HCT116 (cell line): ENCODE data around the gene NFASC. TPM values are rescaled to one million over a fixed set of nuclear protein-coding genes. Genes with fewer than 3 reads are reported as not detected.

ENCODE experiments used
- ATAC-seq: fragments of 200-7000 bp; cut with Tn5 transposase; 2 replicates; pipeline ENCODE4 v1.9.1; 2020; ENCODE audit warnings: mild to moderate bottlenecking, moderate library complexity
- BruUV-seq: library from RNA; stranded (reverse); fragments of 400-500 nt; replicated peaks from 2 replicates; lab custom pipeline; 2021; lab: Mats Ljungman, UMichigan
- CTCF ChIA-PET: fragments of 300-600 bp; sonication (Branson Sonifier 250); formaldehyde crosslinking; loops from one replicate; lab custom pipeline; 2021; ENCODE audit warnings: antibody characterized with exemption; lab: Charles Lee
- POLR2A ChIA-PET: fragments of 300-600, 350-600 bp; sonication (Branson Sonifier 250); formaldehyde crosslinking; loops from one replicate; lab custom pipeline; 2021; ENCODE audit warnings: antibody characterized with exemption; lab: Charles Lee
- RAD21 ChIA-PET, 2 experiments: fragments of 300-600 bp; sonication (Branson Sonifier 250); formaldehyde crosslinking; loops; one replicate each; lab custom pipeline; 2023; ENCODE audit warnings: low total read pairs in 2 of 2; ENCODE audit not compliant: uncharacterized antibody in 2 of 2, unreplicated experiment in 2 of 2, low non-redundant PET in 1 of 2; lab: Charles Lee
- DNase-seq: peaks from one replicate; pipeline ENCODE4 v3.0.0-alpha.2; 2010; ENCODE audit warnings: low read depth, low spot score
- H2AFZ ChIP-seq: fragments of 200-600 bp; shearing (Covaris generic), sonication (generic); 2 replicates; pipeline ENCODE4 v1.6.1; 2017; ENCODE audit warnings: low read depth, mixed run types, mixed read lengths, antibody characterized with exemption, low read length; ENCODE audit not compliant: poor library complexity, severe bottlenecking
- H3K27ac ChIP-seq: 2 replicates; pipeline ENCODE4 v1.5.1; 2012; ENCODE audit warnings: low read depth, low read length
- H3K27me3 ChIP-seq: fragments of 200-600 bp; sonication (generic); 2 replicates; pipeline ENCODE4 v1.6.1; 2016; ENCODE audit warnings: mixed run types, low read length, mixed read lengths; ENCODE audit not compliant: insufficient read depth
- H3K36me3 ChIP-seq, 2 experiments: fragments of 200-500 bp in 1 of 2; fragments of 200-600 bp in 1 of 2; sonication (Bioruptor generic) in 1 of 2; sonication (generic) in 1 of 2; 2 replicates each; pipeline versions ENCODE4 v1.5.1 to v1.6.1; 2014 to 2016; ENCODE audit warnings: low read length in 2 of 2, inconsistent platforms in 1 of 2, mixed read lengths in 1 of 2, mixed run types in 1 of 2; ENCODE audit not compliant: insufficient read depth in 2 of 2, control insufficient read depth in 1 of 2
- H3K4me1 ChIP-seq, 2 experiments: fragments of 200-600 bp in 1 of 2; sonication (generic) in 1 of 2; 2 replicates each; pipeline versions ENCODE4 v1.5.1 to v1.6.1; 2012 to 2017; ENCODE audit warnings: low read length in 2 of 2, inconsistent platforms in 1 of 2, mild to moderate bottlenecking in 1 of 2, mixed read lengths in 1 of 2, mixed run types in 1 of 2, moderate library complexity in 1 of 2; ENCODE audit not compliant: insufficient read depth in 2 of 2, control insufficient read depth in 1 of 2
- H3K4me2 ChIP-seq: fragments of 200-600 bp; sonication (generic); 2 replicates; pipeline ENCODE4 v1.6.1; 2017; ENCODE audit warnings: mixed run types, low read length, mixed read lengths
- H3K4me3 ChIP-seq, 2 experiments: fragments of 200-600 bp in 1 of 2; sonication (generic) in 1 of 2; replicated peaks in 1 of 2; 2 replicates each; pipeline ENCODE4 v1.5.1; 2011 to 2016; ENCODE audit warnings: low read length in 2 of 2, control low read depth in 1 of 2, low read depth in 1 of 2, mild to moderate bottlenecking in 1 of 2, mixed read lengths in 1 of 2, mixed run types in 1 of 2
- H3K79me2 ChIP-seq: fragments of 200-600 bp; sonication (generic); 2 replicates; pipeline ENCODE4 v1.6.1; 2017; ENCODE audit warnings: mild to moderate bottlenecking, mixed run types, low read length, moderate library complexity, mixed read lengths; ENCODE audit not compliant: insufficient read depth
- H3K9ac ChIP-seq: fragments of 200-600 bp; sonication (generic); 2 replicates; pipeline ENCODE4 v1.6.1; 2016; ENCODE audit warnings: low read length, mixed read lengths
- H3K9me2 ChIP-seq: fragments of 200-600 bp; sonication (generic), shearing (Covaris generic); 2 replicates; pipeline ENCODE4 v1.6.1; 2017; ENCODE audit warnings: mixed run types, mild to moderate bottlenecking, moderate library complexity; ENCODE audit not compliant: insufficient read depth
- H3K9me3 ChIP-seq, 2 experiments: fragments of 200-500 bp in 1 of 2; fragments of 200-600 bp in 1 of 2; sonication (Bioruptor generic) in 1 of 2; sonication (generic) in 1 of 2; 2 replicates each; pipeline ENCODE4 v1.6.1; 2014 to 2017; ENCODE audit warnings: low read length in 2 of 2, mixed read lengths in 2 of 2, inconsistent platforms in 1 of 2, low read depth in 1 of 2, mild to moderate bottlenecking in 1 of 2, mixed run types in 1 of 2, moderate library complexity in 1 of 2; ENCODE audit not compliant: control insufficient read depth in 1 of 2, insufficient read depth in 1 of 2
- H4K20me1 ChIP-seq: fragments of 200-600 bp; sonication (generic), shearing (Covaris generic); 2 replicates; pipeline ENCODE4 v1.6.1; 2017; ENCODE audit warnings: mixed run types, mild to moderate bottlenecking, moderate library complexity; ENCODE audit not compliant: insufficient read depth
- ELF1 ChIP-seq: IDR thresholded peaks from 2 replicates; pipeline ENCODE4 v1.6.1; 2012; ENCODE audit warnings: low read depth, borderline replicate concordance
- JUND ChIP-seq: IDR thresholded peaks from 2 replicates; pipeline ENCODE4 v1.6.1; 2012
- RAD21 ChIP-seq: IDR thresholded peaks from 2 replicates; pipeline ENCODE4 v1.6.1; 2012; ENCODE audit warnings: low read depth, mild to moderate bottlenecking
- REST ChIP-seq: IDR thresholded peaks from 2 replicates; pipeline ENCODE4 v1.6.1; 2012; ENCODE audit warnings: low read depth
- YY1 ChIP-seq: IDR thresholded peaks from 2 replicates; pipeline ENCODE4 v1.6.1; 2011; ENCODE audit warnings: low read length, low read depth, moderate library complexity, mild to moderate bottlenecking; ENCODE audit not compliant: insufficient replicate concordance; ENCODE audit errors: extremely low read depth
- ZBTB33 ChIP-seq: IDR thresholded peaks from 2 replicates; pipeline ENCODE4 v1.6.1; 2011; ENCODE audit warnings: mild to moderate bottlenecking, low read length, moderate library complexity; ENCODE audit not compliant: insufficient replicate concordance; ENCODE audit errors: extremely low read depth
- ZFX ChIP-seq: fragments of 450-650 bp; IDR thresholded peaks from 2 replicates; pipeline ENCODE4 v1.6.1; 2017
- intact Hi-C: fragments of 100-400 bp; cut with micrococcal nuclease; formaldehyde crosslinking; loops from 2 replicates; pipeline ENCODE4 v1.10.0; 2022
- total RNA-seq: library from RNA; stranded (reverse); gene quantifications from one replicate; pipeline ENCODE4 v1.2.1, GENCODE V29; 2021; ENCODE audit not compliant: unreplicated experiment

The NFASC gene
- total RNA-seq, 1 experiment from 2014 or later, result 0.57 TPM

GRCh38 chr1:205044741-205045140 is 174.1 kb downstream of the NFASC start:
- RAD21 ChIA-PET, result no interaction called here
- POLR2A ChIA-PET, result no interaction called here
- CTCF ChIA-PET, result no interaction called here
- no peaks in the 10 kb centered on the region for H3K9me3 ChIP-seq
- no peaks in the 10 kb centered on the region for H3K36me3 ChIP-seq
- no peaks in the 10 kb centered on the region for H4K20me1 ChIP-seq
- no peak overlapping the region for H3K9ac ChIP-seq
- H3K4me2 ChIP-seq, result no peak overlapping the region
- peaks cover 36% of the 10 kb centered on the region; the same call in 1 of the 2 replicates for H3K27me3 ChIP-seq
- H3K9me2 ChIP-seq, result no peaks in the 10 kb centered on the region
- no peaks in the 10 kb centered on the region for H3K79me2 ChIP-seq
- no peak overlapping the region for H3K4me3 ChIP-seq
- no peaks in the 10 kb centered on the region for H3K4me1 ChIP-seq
- no peak overlapping the region for H3K27ac ChIP-seq
- ATAC-seq, result no peak
- intact Hi-C loops, result no loop called here
- no peak for TF ChIP-seq JUND
- TF ChIP-seq ZFX, result no peak
- TF ChIP-seq REST, result peak; percentile 40
- no peak for TF ChIP-seq RAD21
- TF ChIP-seq ELF1, result no peak
- TF ChIP-seq ZBTB33, result no peak
- no peak for TF ChIP-seq YY1
- TF ChIP-seq, all 23 proteins: peak for 1
- H2AFZ ChIP-seq, result no peak overlapping the region
- no peak for DNase-seq
- BruUV-seq, result no TSS peak
